Medulla oblongata (tissue), 1 donor: ENCODE results near the gene TMEM219.
"Not testable (repeated sequence)": the region's sequence is repeated elsewhere in the genome, so short reads cannot be mapped to it uniquely, and the experiment has no call there.

ENCODE experiments used
- DNase-seq: peaks from one replicate; pipeline ENCODE4 v3.0.0-alpha.2; 2015; ENCODE audit errors: extremely low spot score

Gene TMEM219

GRCh38 chr16:30011714-30012504 is 50.0 kb downstream of the TMEM219 start:
- DNase-seq: no peak

GRCh38 chr16:30012598-30012997 is 50.7 kb downstream of the TMEM219 start:
- DNase-seq: not testable (repeated sequence)

DNA sequence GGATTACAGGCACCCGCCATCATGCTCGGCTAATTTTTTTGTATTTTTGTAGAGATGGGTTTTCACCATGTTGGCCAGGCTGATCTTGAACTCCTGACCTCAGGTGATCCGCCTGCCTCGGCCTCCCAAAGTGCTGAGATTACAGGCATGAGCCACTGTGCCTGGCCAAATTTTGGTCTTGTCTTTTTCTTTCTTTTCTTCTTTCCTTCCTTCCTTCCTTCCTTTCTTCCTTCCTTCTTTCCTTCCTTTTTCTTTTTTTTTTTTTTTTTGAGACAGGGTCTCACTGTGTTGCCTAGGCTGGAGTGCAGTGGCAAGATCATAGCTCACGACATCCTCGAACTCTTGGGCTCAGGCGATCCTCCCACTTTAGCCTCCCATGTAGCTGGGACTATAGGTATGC is 53.6 kb downstream of the TMEM219 start:
- DNase-seq: not testable (repeated sequence)

DNA sequence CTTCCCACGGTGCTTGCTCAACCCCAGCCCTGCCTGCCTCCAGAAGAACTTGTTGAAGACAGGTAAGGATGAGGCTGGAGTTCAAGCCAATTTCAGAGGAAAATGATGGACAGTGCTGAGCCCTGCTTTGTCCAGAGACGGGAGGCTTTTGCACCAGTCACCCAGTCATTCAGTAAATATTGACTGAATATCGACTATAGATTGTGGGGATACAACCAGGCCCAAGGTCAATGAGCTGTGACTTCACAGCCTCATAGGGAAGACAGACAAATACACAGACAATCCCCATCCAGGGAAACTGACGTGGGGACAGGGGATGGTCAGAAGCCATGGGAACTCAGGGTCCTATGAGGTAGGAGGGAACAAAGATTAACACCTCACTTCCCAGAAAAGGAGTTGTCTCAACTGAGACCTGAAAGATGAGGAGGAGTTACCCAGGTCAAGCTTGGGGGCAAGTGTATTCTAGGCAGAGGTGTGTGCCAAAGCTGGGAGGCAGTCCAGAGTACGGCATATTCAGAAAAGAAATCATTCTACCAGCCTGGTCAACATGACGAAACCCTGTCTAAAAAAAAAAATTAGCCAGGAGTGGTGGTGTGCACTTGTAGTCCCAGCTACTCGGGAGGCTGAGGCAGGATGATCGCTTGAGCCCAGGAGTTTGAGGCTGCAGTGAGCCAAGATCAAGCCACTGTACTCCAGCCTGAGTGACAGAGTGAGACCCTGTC is 54.8 kb downstream of the TMEM219 start:
- no peak for DNase-seq

GRCh38 chr16:30017277-30017656 is 55.4 kb downstream of the TMEM219 start:
- DNase-seq: no peak

GRCh38 chr16:30017937-30018336 is 56.1 kb downstream of the TMEM219 start:
- DNase-seq: not testable (repeated sequence)

- DNase-seq: no peak
These were observed 56.9 kb downstream of the TMEM219 start for GRCh38 chr16:30018731-30019158.
